Measurements from ENCODE around the gene PHF14.

DNA sequence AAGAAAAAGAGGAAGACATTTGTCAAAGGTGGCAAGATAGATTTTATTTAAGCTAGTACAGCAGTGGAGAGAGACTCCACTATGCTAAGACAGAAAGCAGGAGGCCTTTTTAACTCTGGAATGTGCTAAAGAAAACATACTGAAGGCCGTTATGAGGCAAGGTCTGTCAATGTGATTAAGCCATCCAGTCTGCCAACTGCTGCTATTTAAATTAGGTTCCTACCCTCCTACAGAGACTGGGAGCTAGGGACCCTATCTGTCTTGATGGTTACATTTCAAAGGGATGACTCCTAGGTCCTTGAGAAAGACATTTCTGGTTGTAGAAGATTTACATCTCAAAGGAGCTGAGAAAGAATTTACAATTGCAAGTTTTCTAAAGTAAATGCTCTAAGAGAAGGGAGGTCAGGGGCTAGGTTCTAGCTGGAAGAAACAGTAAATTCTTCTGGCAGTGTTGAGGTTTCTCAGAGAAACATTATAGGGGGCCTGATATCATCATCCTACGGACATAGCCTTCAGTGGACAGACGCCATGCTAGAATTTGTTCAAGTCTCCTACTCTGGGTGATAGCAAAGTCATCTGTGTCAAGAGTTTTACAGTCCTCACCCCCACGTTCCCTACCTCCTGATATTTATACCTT is 211.6 kb downstream of the PHF14 start:
- TF ChIP-seq, protein P1, sequence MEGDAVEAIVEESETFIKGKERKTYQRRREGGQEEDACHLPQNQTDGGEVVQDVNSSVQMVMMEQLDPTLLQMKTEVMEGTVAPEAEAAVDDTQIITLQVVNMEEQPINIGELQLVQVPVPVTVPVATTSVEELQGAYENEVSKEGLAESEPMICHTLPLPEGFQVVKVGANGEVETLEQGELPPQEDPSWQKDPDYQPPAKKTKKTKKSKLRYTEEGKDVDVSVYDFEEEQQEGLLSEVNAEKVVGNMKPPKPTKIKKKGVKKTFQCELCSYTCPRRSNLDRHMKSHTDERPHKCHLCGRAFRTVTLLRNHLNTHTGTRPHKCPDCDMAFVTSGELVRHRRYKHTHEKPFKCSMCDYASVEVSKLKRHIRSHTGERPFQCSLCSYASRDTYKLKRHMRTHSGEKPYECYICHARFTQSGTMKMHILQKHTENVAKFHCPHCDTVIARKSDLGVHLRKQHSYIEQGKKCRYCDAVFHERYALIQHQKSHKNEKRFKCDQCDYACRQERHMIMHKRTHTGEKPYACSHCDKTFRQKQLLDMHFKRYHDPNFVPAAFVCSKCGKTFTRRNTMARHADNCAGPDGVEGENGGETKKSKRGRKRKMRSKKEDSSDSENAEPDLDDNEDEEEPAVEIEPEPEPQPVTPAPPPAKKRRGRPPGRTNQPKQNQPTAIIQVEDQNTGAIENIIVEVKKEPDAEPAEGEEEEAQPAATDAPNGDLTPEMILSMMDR (IDR thresholded peaks at IDR 0.05) = no peak
- TF ChIP-seq POLR2A (IDR thresholded peaks at IDR 0.05) = no peak
